MM.1S (cell line): ENCODE results near the gene AFAP1.

ENCODE experiments used
- DNase-seq: peaks from one replicate; pipeline ENCODE4 v3.0.0-alpha.2; 2015
- H2AFZ ChIP-seq: fragments of 300-600 bp; sonication (generic); 2 replicates; pipeline ENCODE4 v1.6.0; 2016; ENCODE audit warnings: antibody characterized with exemption, low read length
- H3F3A ChIP-seq: fragments of 300-600 bp; sonication (generic); 2 replicates; pipeline ENCODE4 v1.6.1; 2016; ENCODE audit warnings: mild to moderate bottlenecking, antibody characterized with exemption, low read length, moderate library complexity, mixed read lengths; ENCODE audit not compliant: insufficient read depth
- H3K27ac ChIP-seq: fragments of 300-600 bp; sonication (generic); 2 replicates; pipeline ENCODE4 v1.5.1; 2016; ENCODE audit warnings: mild to moderate bottlenecking, low read length
- H3K27me3 ChIP-seq: fragments of 300-600 bp; sonication (generic); replicated peaks from 2 replicates; pipeline ENCODE4 v1.6.0; 2016; ENCODE audit warnings: low read length; ENCODE audit not compliant: insufficient read depth
- H3K36me3 ChIP-seq: fragments of 300-600 bp; sonication (generic); replicated peaks from 2 replicates; pipeline ENCODE4 v1.6.1; 2016; ENCODE audit warnings: mild to moderate bottlenecking, low read length, mixed read lengths; ENCODE audit not compliant: insufficient read depth
- H3K4me1 ChIP-seq: fragments of 300-600 bp; sonication (generic); 2 replicates; pipeline ENCODE4 v1.6.1; 2016; ENCODE audit warnings: low read length, mixed read lengths
- H3K4me2 ChIP-seq: fragments of 300-600 bp; sonication (generic); 2 replicates; pipeline ENCODE4 v1.6.0; 2016; ENCODE audit warnings: low read depth, low read length
- H3K4me3 ChIP-seq: fragments of 300-600 bp; sonication (generic); 2 replicates; pipeline ENCODE4 v1.5.1; 2016; ENCODE audit warnings: low read length, mixed read lengths
- H3K79me2 ChIP-seq: fragments of 300-600 bp; sonication (generic); 2 replicates; pipeline ENCODE4 v1.6.1; 2016; ENCODE audit warnings: mixed run types, low read length, mixed read lengths
- H3K9ac ChIP-seq: fragments of 300-600 bp; sonication (generic); 2 replicates; pipeline ENCODE4 v1.6.1; 2016; ENCODE audit warnings: low read length, mixed read lengths
- H3K9me2 ChIP-seq: fragments of 300-600 bp; sonication (generic); replicated peaks from 2 replicates; pipeline ENCODE4 v1.6.1; 2016; ENCODE audit warnings: mild to moderate bottlenecking, low read length, mixed read lengths; ENCODE audit not compliant: insufficient read depth
- H3K9me3 ChIP-seq: fragments of 300-600 bp; sonication (generic); replicated peaks from 2 replicates; pipeline ENCODE4 v1.6.1; 2016; ENCODE audit warnings: mild to moderate bottlenecking, low read length, mixed read lengths; ENCODE audit not compliant: insufficient read depth
- H4K20me1 ChIP-seq: fragments of 300-600 bp; sonication (generic); 2 replicates; pipeline ENCODE4 v1.6.1; 2016; ENCODE audit warnings: mild to moderate bottlenecking, low read length, moderate library complexity, mixed read lengths; ENCODE audit not compliant: insufficient read depth
- CTCF ChIP-seq: fragments of 300-600 bp; sonication (generic); IDR thresholded peaks from 2 replicates; pipeline ENCODE4 v1.5.1; 2016; ENCODE audit warnings: antibody characterized with exemption, low read length, mixed read lengths
- EZH2 ChIP-seq: fragments of 300-600 bp; sonication (generic); optimal IDR thresholded peaks from 2 replicates; pipeline ENCODE3; 2017; ENCODE audit warnings: low read depth, mild to moderate bottlenecking, antibody characterized with exemption, low read length, mixed read lengths
- EZH2phosphoT487 ChIP-seq: fragments of 300-600 bp; sonication (generic); IDR thresholded peaks from 2 replicates; pipeline ENCODE4 v1.6.1; 2018; ENCODE audit warnings: antibody characterized with exemption, low read length

AFAP1 gene

GRCh38 chr4:7854697-7855370, 84.8 kb downstream of the AFAP1 start:
- TF ChIP-seq CTCF (no peak), EZH2phosphoT487 (no peak), EZH2 (no peak)
- H3K79me2 ChIP-seq, result no peaks in the 10 kb centered on the region
- H3K9me3 ChIP-seq, result no peaks in the 10 kb centered on the region
- no peaks in the 10 kb centered on the region for H3K36me3 ChIP-seq
- H3K9ac ChIP-seq, result no peak overlapping the region
- H3K4me2 ChIP-seq, result no peak overlapping the region
- H3K27ac ChIP-seq, result no peak overlapping the region
- H3K9me2 ChIP-seq, result no peaks in the 10 kb centered on the region
- DNase-seq, result no peak
- no peaks in the 10 kb centered on the region for H3F3A ChIP-seq
- no peak overlapping the region for H3K4me3 ChIP-seq
- no peak overlapping the region for H2AFZ ChIP-seq
- no peaks in the 10 kb centered on the region for H3K4me1 ChIP-seq
- H4K20me1 ChIP-seq, result no peaks in the 10 kb centered on the region
- H3K27me3 ChIP-seq, result peaks cover 94% of the 10 kb centered on the region

GRCh38 chr4:7854216-7854615, 85.4 kb downstream of the AFAP1 start:
- no peaks in the 10 kb centered on the region for H3K4me1 ChIP-seq
- no peak overlapping the region for H3K27ac ChIP-seq
- H3K36me3 ChIP-seq, result no peaks in the 10 kb centered on the region
- no peak overlapping the region for H3K4me2 ChIP-seq
- no peaks in the 10 kb centered on the region for H3K9me2 ChIP-seq
- H3K27me3 ChIP-seq, result peaks cover 94% of the 10 kb centered on the region
- H2AFZ ChIP-seq, result no peak overlapping the region
- DNase-seq, result no peak
- no peaks in the 10 kb centered on the region for H3K79me2 ChIP-seq
- H3K9ac ChIP-seq, result no peak overlapping the region
- TF ChIP-seq CTCF, result no peak
- TF ChIP-seq EZH2phosphoT487, result no peak
- TF ChIP-seq EZH2, result no peak
- no peaks in the 10 kb centered on the region for H4K20me1 ChIP-seq
- H3K4me3 ChIP-seq, result no peak overlapping the region
- H3F3A ChIP-seq, result no peaks in the 10 kb centered on the region
- H3K9me3 ChIP-seq, result no peaks in the 10 kb centered on the region

- H3K9ac ChIP-seq, result no peak overlapping the region
- H3F3A ChIP-seq, result no peaks in the 10 kb centered on the region
- DNase-seq, result no peak
- no peak overlapping the region for H2AFZ ChIP-seq
- no peaks in the 10 kb centered on the region for H3K79me2 ChIP-seq
- TF ChIP-seq EZH2, result no peak
- H3K4me2 ChIP-seq, result no peak overlapping the region
- no peaks in the 10 kb centered on the region for H3K36me3 ChIP-seq
- no peaks in the 10 kb centered on the region for H3K4me1 ChIP-seq
- H3K27me3 ChIP-seq, result peaks cover 96% of the 10 kb centered on the region
- H3K4me3 ChIP-seq, result no peak overlapping the region
- no peaks in the 10 kb centered on the region for H3K9me2 ChIP-seq
- H4K20me1 ChIP-seq, result no peaks in the 10 kb centered on the region
- no peak overlapping the region for H3K27ac ChIP-seq
- no peaks in the 10 kb centered on the region for H3K9me3 ChIP-seq
Observed at GRCh38 chr4:7853271-7853670, 86.4 kb downstream of the AFAP1 start.

GRCh38 chr4:7852568-7853185, 87.0 kb downstream of the AFAP1 start:
- H3K4me2 ChIP-seq, result no peak overlapping the region
- no peaks in the 10 kb centered on the region for H3K4me1 ChIP-seq
- no peak overlapping the region for H3K4me3 ChIP-seq
- no peaks in the 10 kb centered on the region for H3K79me2 ChIP-seq
- H4K20me1 ChIP-seq, result no peaks in the 10 kb centered on the region
- DNase-seq, result no peak
- no peak overlapping the region for H2AFZ ChIP-seq
- no peak overlapping the region for H3K9ac ChIP-seq
- no peak overlapping the region for H3K27ac ChIP-seq
- H3K9me3 ChIP-seq, result no peaks in the 10 kb centered on the region
- TF ChIP-seq EZH2, result no peak
- H3K9me2 ChIP-seq, result no peaks in the 10 kb centered on the region
- H3K27me3 ChIP-seq, result peaks cover 91% of the 10 kb centered on the region
- H3K36me3 ChIP-seq, result no peaks in the 10 kb centered on the region
- no peaks in the 10 kb centered on the region for H3F3A ChIP-seq
